HEK293 (cell line): ENCODE measurements around the gene LSP1.

Experiments used
- CTCF ChIA-PET: fragments of 350-600 bp; formaldehyde crosslinking; extraction: SDS; loops from one replicate; lab custom pipeline; 2021; ENCODE audit warnings: antibody characterized with exemption; lab: Yijun Ruan, JAX
- POLR2A ChIA-PET: fragments of 300-600 bp; formaldehyde crosslinking; extraction: SDS; loops from one replicate; lab custom pipeline; 2020; ENCODE audit warnings: antibody characterized with exemption, inconsistent platforms; lab: Yijun Ruan, JAX
- H3K27ac ChIP-seq: fragments of 200-500 bp; sonication (Bioruptor generic); 2 replicates; pipeline ENCODE4 v1.5.1; 2014; ENCODE audit warnings: low read depth, low read length, control low read depth, inconsistent platforms; ENCODE audit errors: extremely low read depth
- H3K36me3 ChIP-seq, 2 experiments: fragments of 200-500 bp in 1 of 2; sonication (Bioruptor generic) in 1 of 2; 1 replicate in 1 of 2; 2 replicates in 1 of 2; pipeline ENCODE4 v1.5.1; 2014 to 2017; ENCODE audit warnings: inconsistent platforms in 2 of 2, low read length in 2 of 2; ENCODE audit not compliant: control insufficient read depth in 2 of 2, insufficient read depth in 1 of 2
- H3K4me1 ChIP-seq: fragments of 200-500 bp; sonication (Bioruptor generic); 2 replicates; pipeline ENCODE4 v1.5.1; 2014; ENCODE audit warnings: mild to moderate bottlenecking, low read length, inconsistent platforms; ENCODE audit not compliant: control insufficient read depth, insufficient read depth
- H3K4me3 ChIP-seq: 2 replicates; pipeline ENCODE4 v1.5.1; 2011; ENCODE audit warnings: low read depth, mild to moderate bottlenecking, control low read depth, low read length, moderate library complexity
- H3K9me3 ChIP-seq: fragments of 200-500 bp; sonication (Bioruptor generic); 2 replicates; pipeline ENCODE4 v1.5.1; 2014; ENCODE audit warnings: low read depth, low read length, inconsistent platforms; ENCODE audit not compliant: control insufficient read depth, insufficient read depth
- BCL11B ChIP-seq: fragments of 450-650 bp; formaldehyde crosslinking; IDR thresholded peaks from 2 replicates; pipeline ENCODE4 v1.5.1; 2016; ENCODE audit warnings: low read depth, missing biosample characterization, missing genetic modification characterization
- GLIS2 ChIP-seq: fragments of 450-650 bp; formaldehyde crosslinking; IDR thresholded peaks from 2 replicates; pipeline ENCODE4 v1.5.1; 2016; ENCODE audit warnings: missing biosample characterization, missing genetic modification characterization
- HOXA7 ChIP-seq: sonication (generic); formaldehyde crosslinking; IDR thresholded peaks from 2 replicates; pipeline ENCODE4 v1.8.1; 2022; ENCODE audit warnings: missing genetic modification reagents, borderline replicate concordance
- HOXD13 ChIP-seq: sonication (generic); formaldehyde crosslinking; IDR thresholded peaks from 2 replicates; pipeline ENCODE4 v1.8.0; 2022; ENCODE audit warnings: missing genetic modification reagents, borderline replicate concordance
- SP2 ChIP-seq: fragments of 450-650 bp; formaldehyde crosslinking; IDR thresholded peaks from 2 replicates; pipeline ENCODE4 v1.5.1; 2016; ENCODE audit warnings: missing biosample characterization, missing genetic modification characterization
- ZBTB7A ChIP-seq: fragments of 450-650 bp; formaldehyde crosslinking; IDR thresholded peaks from 2 replicates; pipeline ENCODE4 v1.5.1; 2016; ENCODE audit warnings: low read depth, missing biosample characterization, missing genetic modification characterization
- ZBTB8A ChIP-seq: fragments of 450-650 bp; formaldehyde crosslinking; IDR thresholded peaks from 2 replicates; pipeline ENCODE4 v1.5.1; 2016; ENCODE audit warnings: missing biosample characterization, missing genetic modification characterization
- ZFP69B ChIP-seq: fragments of 450-650 bp; formaldehyde crosslinking; IDR thresholded peaks from 2 replicates; pipeline ENCODE4 v1.5.1; 2016; ENCODE audit warnings: missing biosample characterization, missing genetic modification characterization
- ZNF112 ChIP-seq: fragments of 450-650 bp; formaldehyde crosslinking; IDR thresholded peaks from 2 replicates; pipeline ENCODE4 v1.5.0; 2017; ENCODE audit warnings: missing biosample characterization, missing genetic modification characterization
- ZNF114 ChIP-seq: fragments of 450-650 bp; formaldehyde crosslinking; IDR thresholded peaks from 2 replicates; pipeline ENCODE4 v1.5.0; 2017; ENCODE audit warnings: missing biosample characterization, missing genetic modification characterization
- ZNF214 ChIP-seq: fragments of 450-650 bp; formaldehyde crosslinking; IDR thresholded peaks from 2 replicates; pipeline ENCODE4 v1.5.1; 2017; ENCODE audit warnings: missing biosample characterization, mild to moderate bottlenecking, missing genetic modification characterization, borderline replicate concordance
- ZNF221 ChIP-seq: fragments of 450-650 bp; formaldehyde crosslinking; IDR thresholded peaks from 2 replicates; pipeline ENCODE4 v1.5.1; 2017; ENCODE audit warnings: missing biosample characterization, missing genetic modification characterization, borderline replicate concordance
- ZNF239 ChIP-seq: fragments of 450-650 bp; formaldehyde crosslinking; IDR thresholded peaks from 2 replicates; pipeline ENCODE4 v1.5.1; 2016; ENCODE audit warnings: missing biosample characterization, missing genetic modification characterization
- ZNF514 ChIP-seq: fragments of 450-650 bp; formaldehyde crosslinking; IDR thresholded peaks from 2 replicates; pipeline ENCODE4 v1.5.1; 2016; ENCODE audit warnings: missing biosample characterization, missing genetic modification characterization
- ZNF561 ChIP-seq: fragments of 450-650 bp; IDR thresholded peaks from 2 replicates; pipeline ENCODE4 v1.5.1; 2018; ENCODE audit warnings: missing biosample characterization, missing genetic modification characterization, borderline replicate concordance
- ZNF585B ChIP-seq: fragments of 450-650 bp; formaldehyde crosslinking; IDR thresholded peaks from 2 replicates; pipeline ENCODE4 v1.5.1; 2016; ENCODE audit warnings: missing biosample characterization, missing genetic modification characterization
- ZNF776 ChIP-seq: fragments of 450-650 bp; formaldehyde crosslinking; IDR thresholded peaks from 2 replicates; pipeline ENCODE4 v1.5.0; 2017; ENCODE audit warnings: missing biosample characterization, missing genetic modification characterization, borderline replicate concordance
- ZNF792 ChIP-seq: fragments of 450-650 bp; formaldehyde crosslinking; IDR thresholded peaks from 2 replicates; pipeline ENCODE4 v1.5.1; 2016; ENCODE audit warnings: missing biosample characterization, missing genetic modification characterization
- ZNF830 ChIP-seq: fragments of 450-650 bp; IDR thresholded peaks from 2 replicates; pipeline ENCODE4 v1.5.0; 2018; ENCODE audit warnings: missing biosample characterization, missing genetic modification characterization, low read depth, mild to moderate bottlenecking, moderate library complexity
- ZNF837 ChIP-seq: fragments of 450-650 bp; formaldehyde crosslinking; IDR thresholded peaks from 2 replicates; pipeline ENCODE4 v1.5.1; 2016; ENCODE audit warnings: missing biosample characterization, missing genetic modification characterization
- TF ChIP-seq, protein P1 (sequence below): fragments of 450-650 bp; formaldehyde crosslinking; IDR thresholded peaks from 2 replicates; pipeline ENCODE4 v1.5.1; 2016; ENCODE audit warnings: missing biosample characterization, missing genetic modification characterization, low read depth
- TF ChIP-seq, protein P2 (sequence below): fragments of 450-650 bp; formaldehyde crosslinking; IDR thresholded peaks from 2 replicates; pipeline ENCODE4 v1.5.1; 2016; ENCODE audit warnings: missing biosample characterization, missing genetic modification characterization
- TF ChIP-seq, protein P3 (sequence below): fragments of 450-650 bp; formaldehyde crosslinking; IDR thresholded peaks from 2 replicates; pipeline ENCODE4 v1.5.1; 2016; ENCODE audit warnings: missing biosample characterization, missing genetic modification characterization

LSP1 gene

DNA sequence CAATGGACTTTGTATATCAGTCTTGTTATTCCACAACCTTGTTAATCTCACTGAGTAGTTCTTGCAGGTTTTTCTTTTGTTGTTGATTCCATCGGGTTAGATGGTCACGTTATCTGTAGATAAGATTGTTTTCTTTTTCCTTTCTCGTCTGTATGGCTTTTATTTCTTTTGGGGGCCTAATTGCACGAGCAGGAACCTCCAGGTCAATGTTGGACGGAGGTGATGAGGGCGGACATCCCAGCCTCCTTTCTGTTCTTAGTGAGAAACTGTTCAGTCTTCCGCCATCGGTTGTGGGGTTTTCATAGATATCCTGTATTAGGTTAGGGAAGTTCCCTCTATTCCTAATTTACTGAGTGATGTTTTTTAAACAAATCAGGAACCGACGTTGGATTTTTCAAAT, 43.6 kb downstream of the LSP1 start:
- no peaks in the 10 kb centered on the region for H3K4me1 ChIP-seq
- no peaks in the 10 kb centered on the region for H3K36me3 ChIP-seq
- TF ChIP-seq ZNF221 = no peak
- TF ChIP-seq ZNF239 = no peak
- no peak for TF ChIP-seq ZNF837 (tag by site-specific recombination)
- TF ChIP-seq SP2 (tag by site-specific recombination) = no peak
- TF ChIP-seq ZNF114 (tag by site-specific recombination) = no peak
- no peak for TF ChIP-seq ZNF792
- no peak for TF ChIP-seq HOXD13 (CRISPR knock-in tag)
- no peak for TF ChIP-seq ZFP69B (tag by site-specific recombination)
- no peak for TF ChIP-seq ZNF776
- TF ChIP-seq ZNF514 (tag by site-specific recombination) = no peak
- no peak for TF ChIP-seq BCL11B
- no peak for TF ChIP-seq ZNF585B
- TF ChIP-seq HOXA7 (CRISPR knock-in tag) = no peak
- TF ChIP-seq, all 188 proteins: peak for 0
- Histone ChIP-seq H3K9me3 (no peaks in the 10 kb centered on the region), H3K4me3 (no peak overlapping the region), H3K27ac (no peak overlapping the region)
- CTCF ChIA-PET = interaction anchor here (1.0 kb wide), 1 partner anchor 105 kb away, joined by 3 read pairs; no protein-coding TSS in a partner anchor
- POLR2A ChIA-PET = no interaction called here

DNA sequence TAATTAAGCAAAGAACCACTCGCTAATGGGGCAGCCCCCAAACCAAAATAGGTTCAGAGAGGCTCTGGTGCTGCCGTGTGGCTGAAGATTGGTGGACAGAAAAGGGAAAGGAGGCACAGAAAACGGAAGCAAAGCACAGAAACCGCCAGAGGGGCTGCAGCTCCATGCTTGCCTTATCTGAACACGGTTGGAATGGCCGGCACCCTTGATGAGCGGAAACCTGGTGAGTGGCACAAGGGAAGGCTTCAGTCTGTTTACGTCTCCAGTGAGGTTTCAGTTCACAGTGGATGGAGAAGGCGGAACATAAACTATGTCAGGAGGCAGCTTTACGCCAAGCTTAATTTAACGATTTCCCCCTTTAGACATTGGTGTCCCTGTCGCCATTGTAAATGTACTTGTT, 44.0 kb downstream of the LSP1 start:
- Histone ChIP-seq H3K27ac (no peak overlapping the region), H3K4me1 (no peaks in the 10 kb centered on the region), H3K4me3 (no peak overlapping the region), H3K36me3 (no peaks in the 10 kb centered on the region), H3K9me3 (no peaks in the 10 kb centered on the region)
- ChIA-PET CTCF (interaction anchor here (1.0 kb wide), 1 partner anchor 105 kb away, joined by 3 read pairs; no protein-coding TSS in a partner anchor), POLR2A (no interaction called here)
- TF ChIP-seq ZBTB8A (tag by site-specific recombination) (no peak), ZNF561 (tag by site-specific recombination) (no peak), ZBTB7A (tag by site-specific recombination) (no peak), GLIS2 (tag by site-specific recombination) (no peak), ZNF830 (tag by site-specific recombination) (no peak), ZNF214 (tag by site-specific recombination) (no peak), ZNF112 (tag by site-specific recombination) (no peak)
- TF ChIP-seq, protein P1, sequence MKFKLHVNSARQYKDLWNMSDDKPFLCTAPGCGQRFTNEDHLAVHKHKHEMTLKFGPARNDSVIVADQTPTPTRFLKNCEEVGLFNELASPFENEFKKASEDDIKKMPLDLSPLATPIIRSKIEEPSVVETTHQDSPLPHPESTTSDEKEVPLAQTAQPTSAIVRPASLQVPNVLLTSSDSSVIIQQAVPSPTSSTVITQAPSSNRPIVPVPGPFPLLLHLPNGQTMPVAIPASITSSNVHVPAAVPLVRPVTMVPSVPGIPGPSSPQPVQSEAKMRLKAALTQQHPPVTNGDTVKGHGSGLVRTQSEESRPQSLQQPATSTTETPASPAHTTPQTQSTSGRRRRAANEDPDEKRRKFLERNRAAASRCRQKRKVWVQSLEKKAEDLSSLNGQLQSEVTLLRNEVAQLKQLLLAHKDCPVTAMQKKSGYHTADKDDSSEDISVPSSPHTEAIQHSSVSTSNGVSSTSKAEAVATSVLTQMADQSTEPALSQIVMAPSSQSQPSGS (tag by site-specific recombination) = no peak
- TF ChIP-seq, protein P2, sequence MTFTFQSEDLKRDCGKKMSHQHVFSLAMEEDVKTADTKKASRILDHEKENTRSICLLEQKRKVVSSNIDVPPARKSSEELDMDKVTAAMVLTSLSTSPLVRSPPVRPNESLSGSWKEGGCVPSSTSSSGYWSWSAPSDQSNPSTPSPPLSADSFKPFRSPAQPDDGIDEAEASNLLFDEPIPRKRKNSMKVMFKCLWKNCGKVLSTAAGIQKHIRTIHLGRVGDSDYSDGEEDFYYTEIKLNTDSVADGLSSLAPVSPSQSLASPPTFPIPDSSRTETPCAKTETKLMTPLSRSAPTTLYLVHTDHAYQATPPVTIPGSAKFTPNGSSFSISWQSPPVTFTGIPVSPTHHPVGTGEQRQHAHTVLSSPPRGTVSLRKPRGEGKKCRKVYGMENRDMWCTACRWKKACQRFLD (tag by site-specific recombination) = no peak
- TF ChIP-seq, protein P3, sequence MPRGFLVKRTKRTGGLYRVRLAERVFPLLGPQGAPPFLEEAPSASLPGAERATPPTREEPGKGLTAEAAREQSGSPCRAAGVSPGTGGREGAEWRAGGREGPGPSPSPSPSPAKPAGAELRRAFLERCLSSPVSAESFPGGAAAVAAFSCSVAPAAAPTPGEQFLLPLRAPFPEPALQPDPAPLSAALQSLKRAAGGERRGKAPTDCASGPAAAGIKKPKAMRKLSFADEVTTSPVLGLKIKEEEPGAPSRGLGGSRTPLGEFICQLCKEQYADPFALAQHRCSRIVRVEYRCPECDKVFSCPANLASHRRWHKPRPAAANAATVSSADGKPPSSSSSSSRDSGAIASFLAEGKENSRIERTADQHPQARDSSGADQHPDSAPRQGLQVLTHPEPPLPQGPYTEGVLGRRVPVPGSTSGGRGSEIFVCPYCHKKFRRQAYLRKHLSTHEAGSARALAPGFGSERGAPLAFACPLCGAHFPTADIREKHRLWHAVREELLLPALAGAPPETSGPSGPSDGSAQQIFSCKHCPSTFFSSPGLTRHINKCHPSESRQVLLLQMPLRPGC (tag by site-specific recombination) = no peak
